A673 (cell line): ENCODE measurements around the gene KANSL3. TPM values are rescaled to one million over a fixed set of nuclear protein-coding genes. Genes with fewer than 3 reads are reported as not detected.

Experiments
- BruUV-seq: library from RNA; stranded (reverse); fragments of 400-500 nt; replicated peaks from 2 replicates; lab custom pipeline; 2021; lab: Mats Ljungman, UMichigan
- CTCF ChIA-PET: fragments of 300-600 bp; sonication (Branson Sonifier 250); formaldehyde crosslinking; loops from one replicate; lab custom pipeline; 2022; ENCODE audit warnings: antibody characterized with exemption; lab: Charles Lee
- POLR2A ChIA-PET: fragments of 300-600 bp; sonication (Branson Sonifier 250); formaldehyde crosslinking; loops from one replicate; lab custom pipeline; 2022; ENCODE audit warnings: antibody characterized with exemption; ENCODE audit not compliant: low non-redundant PET; lab: Charles Lee
- DNase-seq: peaks from one replicate; pipeline ENCODE4 v3.0.0-alpha.2; 2015; ENCODE audit warnings: low spot score
- H3K27ac ChIP-seq: fragments of 200-600 bp; sonication (generic); 2 replicates; pipeline ENCODE4 v1.5.1; 2016; ENCODE audit warnings: mixed run types, low read depth, mild to moderate bottlenecking, mixed read lengths, antibody characterized with exemption, low read length; ENCODE audit not compliant: poor library complexity, severe bottlenecking
- H3K27me3 ChIP-seq: fragments of 200-600 bp; sonication (generic); replicated peaks from 2 replicates; pipeline ENCODE4 v1.6.1; 2017; ENCODE audit warnings: mixed run types, low read depth, mild to moderate bottlenecking, mixed read lengths, antibody characterized with exemption, low read length; ENCODE audit not compliant: insufficient read depth, poor library complexity
- H3K36me3 ChIP-seq: fragments of 200-600 bp; sonication (generic); 2 replicates; pipeline ENCODE4 v1.6.1; 2016; ENCODE audit warnings: mixed run types, mild to moderate bottlenecking, mixed read lengths, antibody characterized with exemption, low read length; ENCODE audit not compliant: insufficient read depth, poor library complexity, severe bottlenecking
- H3K4me1 ChIP-seq: fragments of 200-600 bp; sonication (generic); 2 replicates; pipeline ENCODE4 v1.6.1; 2017; ENCODE audit warnings: mixed run types, mild to moderate bottlenecking, mixed read lengths, antibody characterized with exemption, low read length; ENCODE audit not compliant: insufficient read depth, poor library complexity, severe bottlenecking
- H3K4me3 ChIP-seq: fragments of 200-600 bp; sonication (generic); 2 replicates; pipeline ENCODE4 v1.5.1; 2016; ENCODE audit warnings: low read depth, mixed run types, mild to moderate bottlenecking, mixed read lengths, low read length; ENCODE audit not compliant: poor library complexity, severe bottlenecking
- H3K9me3 ChIP-seq: fragments of 200-600 bp; sonication (generic); 2 replicates; pipeline ENCODE4 v1.6.1; 2016; ENCODE audit warnings: mixed run types, low read depth, mild to moderate bottlenecking, mixed read lengths, antibody characterized with exemption, low read length; ENCODE audit not compliant: poor library complexity, severe bottlenecking
- EZH2 ChIP-seq: fragments of 200-600 bp; sonication (generic); IDR thresholded peaks from 2 replicates; pipeline ENCODE4 v1.6.1; 2017; ENCODE audit warnings: borderline replicate concordance, low read depth, mild to moderate bottlenecking, mixed read lengths, antibody characterized with exemption, low read length; ENCODE audit not compliant: poor library complexity, severe bottlenecking
- intact Hi-C: fragments of 100-400 bp; cut with micrococcal nuclease; formaldehyde crosslinking; loops from one replicate; pipeline ENCODE4 v1.10.0; 2022; ENCODE audit not compliant: unreplicated experiment
- total RNA-seq: library from RNA; stranded (reverse); gene quantifications from 2 replicates; pipeline ENCODE4 v1.2.3, GENCODE V29; 2021
- TF ChIP-seq, protein P1 (sequence below): fragments of 300-800, 200-600 bp; sonication (generic); conservative IDR thresholded peaks from 2 replicates; pipeline ENCODE4 v1.5.1; 2017; ENCODE audit warnings: low read depth, mild to moderate bottlenecking, antibody characterized with exemption, low read length, moderate library complexity, mixed read lengths

Gene KANSL3
- total RNA-seq, 1 experiment from 2014 or later, result 71.8 TPM

DNA sequence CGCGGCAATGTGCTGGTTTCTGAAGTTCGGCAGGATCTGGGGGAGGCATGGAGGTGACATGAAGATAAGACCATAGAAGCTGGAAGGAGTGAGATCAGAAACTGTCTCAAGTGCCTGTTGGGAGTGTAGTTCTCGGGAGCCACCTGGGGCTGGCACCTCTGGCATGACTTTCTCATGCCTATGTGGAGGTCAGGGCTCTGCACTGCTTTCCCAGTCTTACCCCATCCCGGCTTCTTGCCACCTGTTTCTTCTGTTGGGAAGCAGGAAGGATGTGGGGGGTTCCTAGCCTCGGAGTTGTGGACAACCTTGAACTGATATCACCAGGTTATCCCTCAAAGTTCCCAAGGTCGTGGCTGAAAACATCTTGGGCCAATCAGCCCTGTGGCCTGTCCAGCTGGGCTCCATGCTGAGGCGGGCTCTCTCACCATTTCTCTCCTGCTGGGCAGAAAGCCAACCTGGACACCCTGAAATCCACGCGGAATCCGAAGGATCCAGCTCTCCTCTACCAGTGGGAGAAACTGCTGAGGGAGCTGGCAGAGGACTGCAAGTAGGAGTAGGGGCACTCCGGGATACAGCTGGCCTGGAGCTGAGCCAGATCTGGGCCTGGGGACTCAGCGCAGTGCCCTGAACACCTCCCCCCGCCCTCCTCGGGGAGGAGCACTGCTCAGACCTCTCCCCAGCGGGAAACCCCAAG lies 46.9 kb upstream of the KANSL3 start:
- H3K27ac ChIP-seq, result no peak overlapping the region
- TF ChIP-seq EZH2, result no peak
- TF ChIP-seq, protein P1, sequence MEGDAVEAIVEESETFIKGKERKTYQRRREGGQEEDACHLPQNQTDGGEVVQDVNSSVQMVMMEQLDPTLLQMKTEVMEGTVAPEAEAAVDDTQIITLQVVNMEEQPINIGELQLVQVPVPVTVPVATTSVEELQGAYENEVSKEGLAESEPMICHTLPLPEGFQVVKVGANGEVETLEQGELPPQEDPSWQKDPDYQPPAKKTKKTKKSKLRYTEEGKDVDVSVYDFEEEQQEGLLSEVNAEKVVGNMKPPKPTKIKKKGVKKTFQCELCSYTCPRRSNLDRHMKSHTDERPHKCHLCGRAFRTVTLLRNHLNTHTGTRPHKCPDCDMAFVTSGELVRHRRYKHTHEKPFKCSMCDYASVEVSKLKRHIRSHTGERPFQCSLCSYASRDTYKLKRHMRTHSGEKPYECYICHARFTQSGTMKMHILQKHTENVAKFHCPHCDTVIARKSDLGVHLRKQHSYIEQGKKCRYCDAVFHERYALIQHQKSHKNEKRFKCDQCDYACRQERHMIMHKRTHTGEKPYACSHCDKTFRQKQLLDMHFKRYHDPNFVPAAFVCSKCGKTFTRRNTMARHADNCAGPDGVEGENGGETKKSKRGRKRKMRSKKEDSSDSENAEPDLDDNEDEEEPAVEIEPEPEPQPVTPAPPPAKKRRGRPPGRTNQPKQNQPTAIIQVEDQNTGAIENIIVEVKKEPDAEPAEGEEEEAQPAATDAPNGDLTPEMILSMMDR, result no peak
- no TSS peak for BruUV-seq
- H3K4me3 ChIP-seq, result no peak overlapping the region
- no peaks in the 10 kb centered on the region for H3K36me3 ChIP-seq
- intact Hi-C loops, result no loop called here
- CTCF ChIA-PET, result no interaction called here
- H3K9me3 ChIP-seq, result no peaks in the 10 kb centered on the region
- DNase-seq, result no peak
- POLR2A ChIA-PET, result no interaction called here
- no peaks in the 10 kb centered on the region for H3K27me3 ChIP-seq
- no peaks in the 10 kb centered on the region for H3K4me1 ChIP-seq

DNA sequence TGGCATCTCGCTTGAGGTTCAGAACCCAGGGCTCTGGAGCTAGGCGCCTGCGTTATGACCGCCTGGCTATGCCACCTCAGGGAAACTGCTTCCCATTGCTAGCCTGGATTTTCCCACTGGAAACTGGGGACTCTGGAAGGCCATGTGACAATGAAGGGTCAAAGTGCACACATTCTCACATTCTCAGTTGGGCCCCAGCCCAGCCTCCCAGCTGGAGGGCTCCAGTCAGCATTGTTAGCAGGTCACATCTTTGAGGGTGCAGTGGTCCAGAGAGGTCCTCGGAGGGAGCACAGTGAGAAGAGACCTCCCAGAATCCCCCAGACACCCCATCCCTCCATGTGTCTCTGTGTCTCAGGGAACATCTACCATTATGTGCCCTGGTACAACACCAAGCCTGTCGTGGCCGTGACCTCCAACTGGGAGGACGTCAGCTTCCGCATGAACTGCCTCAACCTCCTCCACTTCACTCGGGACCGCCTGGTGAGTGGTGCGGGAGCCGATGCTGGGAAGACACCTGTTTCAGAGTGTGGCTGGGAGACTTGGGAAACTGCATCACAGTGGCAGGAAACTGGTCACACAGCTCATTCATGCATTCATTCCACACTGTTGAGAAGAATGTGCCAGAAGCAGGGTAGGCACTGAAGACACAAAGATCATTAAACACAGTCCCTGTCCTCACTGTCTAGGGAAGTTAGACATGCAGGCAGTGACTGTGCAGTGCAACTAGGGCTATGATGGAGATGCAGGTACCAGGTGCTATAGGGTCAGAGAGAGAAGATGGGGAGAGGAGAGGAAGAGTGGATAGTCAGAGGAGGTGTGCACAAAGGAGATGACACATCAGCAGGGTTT lies 46.1 kb upstream of the KANSL3 start:
- Histone ChIP-seq H3K9me3 (no peaks in the 10 kb centered on the region), H3K4me1 (no peaks in the 10 kb centered on the region), H3K36me3 (no peaks in the 10 kb centered on the region), H3K27ac (no peak overlapping the region), H3K4me3 (no peak overlapping the region), H3K27me3 (no peaks in the 10 kb centered on the region)
- BruUV-seq, result no TSS peak
- DNase-seq, result no peak
- TF ChIP-seq, protein P1, result no peak
- no peak for TF ChIP-seq EZH2
- POLR2A ChIA-PET, result interaction anchor here (0.6 kb wide), 1 partner anchor 64 kb away, joined by 14 read pairs; no protein-coding TSS in a partner anchor
- CTCF ChIA-PET, result no interaction called here
- intact Hi-C loops, result no loop called here

DNA sequence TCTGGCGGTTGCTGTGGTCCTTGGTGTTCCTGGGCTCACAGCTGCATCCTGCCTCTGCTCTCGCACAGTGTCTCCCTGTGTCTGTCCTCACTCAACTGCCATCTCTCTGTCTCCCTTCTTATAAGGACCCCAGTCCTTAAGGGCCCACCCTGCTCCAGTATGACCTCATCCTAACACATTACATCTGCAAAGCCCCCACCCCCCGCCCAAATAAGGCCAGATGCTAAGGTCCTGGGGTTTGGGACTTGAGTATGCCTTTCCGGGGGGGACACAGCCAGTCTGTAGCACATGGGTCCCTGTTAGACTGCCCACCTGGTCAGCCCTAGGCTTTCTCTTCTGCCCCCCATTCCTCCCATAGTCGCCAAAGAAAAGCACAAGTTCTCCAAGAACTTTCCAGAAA lies 45.2 kb upstream of the KANSL3 start:
- H3K9me3 ChIP-seq, result no peaks in the 10 kb centered on the region
- H3K4me1 ChIP-seq, result no peaks in the 10 kb centered on the region
- H3K36me3 ChIP-seq, result no peaks in the 10 kb centered on the region
- TF ChIP-seq EZH2, result no peak
- TF ChIP-seq, protein P1, result no peak
- no peaks in the 10 kb centered on the region for H3K27me3 ChIP-seq
- DNase-seq, result no peak
- BruUV-seq, result no TSS peak
- CTCF ChIA-PET, result no interaction called here
- intact Hi-C loops, result no loop called here
- H3K4me3 ChIP-seq, result no peak overlapping the region
- POLR2A ChIA-PET, result interaction anchor here (0.6 kb wide), 1 partner anchor 65 kb away, joined by 14 read pairs; no protein-coding TSS in a partner anchor
- no peak overlapping the region for H3K27ac ChIP-seq
